ENCODE results near the gene GPR65.

The GPR65 gene, protein sequence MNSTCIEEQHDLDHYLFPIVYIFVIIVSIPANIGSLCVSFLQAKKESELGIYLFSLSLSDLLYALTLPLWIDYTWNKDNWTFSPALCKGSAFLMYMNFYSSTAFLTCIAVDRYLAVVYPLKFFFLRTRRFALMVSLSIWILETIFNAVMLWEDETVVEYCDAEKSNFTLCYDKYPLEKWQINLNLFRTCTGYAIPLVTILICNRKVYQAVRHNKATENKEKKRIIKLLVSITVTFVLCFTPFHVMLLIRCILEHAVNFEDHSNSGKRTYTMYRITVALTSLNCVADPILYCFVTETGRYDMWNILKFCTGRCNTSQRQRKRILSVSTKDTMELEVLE

DNA sequence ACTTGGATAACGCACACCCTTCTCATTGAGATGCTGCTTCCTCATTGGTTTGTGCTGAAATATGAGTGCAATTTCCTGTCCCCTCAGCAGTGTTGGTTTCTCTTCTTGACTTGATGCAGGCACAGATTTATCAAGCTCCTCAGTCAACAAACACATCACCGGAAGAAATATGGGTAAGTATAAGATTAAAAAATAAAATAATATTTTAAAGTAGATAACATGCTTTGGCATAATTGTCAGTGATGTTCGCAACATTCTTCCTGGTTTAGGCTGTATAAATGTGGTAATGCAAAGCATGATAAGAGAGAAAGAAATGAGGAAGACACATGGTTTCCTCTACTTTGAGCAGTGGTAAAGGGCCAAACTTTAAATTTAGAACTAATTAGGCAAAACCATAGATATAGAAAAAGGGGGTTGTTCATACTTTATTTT is at the start of gene GPR65:
TSS of gene GPR65 (plus strand) at position 86 of the 432 bp plus-strand sequence. CDS start 5,713 bp downstream, outside the sequence.
- no peak for DNase-seq

DNA sequence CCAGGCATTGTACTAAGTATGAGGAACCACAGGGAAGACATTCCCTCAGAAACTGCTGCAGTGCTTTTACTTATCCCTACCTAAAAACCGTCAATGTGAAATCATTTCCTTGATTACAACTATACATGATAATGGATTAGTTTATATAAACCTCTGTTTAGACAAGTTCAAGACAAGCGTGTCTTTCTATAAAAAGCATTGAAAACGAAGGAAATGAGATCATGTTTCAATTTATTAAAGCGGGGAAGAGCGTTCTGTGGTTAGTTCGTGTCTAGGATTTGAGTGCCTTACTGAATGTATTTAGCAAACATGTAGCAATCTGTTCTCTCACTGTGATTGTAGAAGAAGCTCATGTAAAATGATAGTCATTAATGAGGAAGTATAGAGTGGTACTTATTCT is 49.4 kb upstream of the GPR65 start:
- no peak for DNase-seq

DNA sequence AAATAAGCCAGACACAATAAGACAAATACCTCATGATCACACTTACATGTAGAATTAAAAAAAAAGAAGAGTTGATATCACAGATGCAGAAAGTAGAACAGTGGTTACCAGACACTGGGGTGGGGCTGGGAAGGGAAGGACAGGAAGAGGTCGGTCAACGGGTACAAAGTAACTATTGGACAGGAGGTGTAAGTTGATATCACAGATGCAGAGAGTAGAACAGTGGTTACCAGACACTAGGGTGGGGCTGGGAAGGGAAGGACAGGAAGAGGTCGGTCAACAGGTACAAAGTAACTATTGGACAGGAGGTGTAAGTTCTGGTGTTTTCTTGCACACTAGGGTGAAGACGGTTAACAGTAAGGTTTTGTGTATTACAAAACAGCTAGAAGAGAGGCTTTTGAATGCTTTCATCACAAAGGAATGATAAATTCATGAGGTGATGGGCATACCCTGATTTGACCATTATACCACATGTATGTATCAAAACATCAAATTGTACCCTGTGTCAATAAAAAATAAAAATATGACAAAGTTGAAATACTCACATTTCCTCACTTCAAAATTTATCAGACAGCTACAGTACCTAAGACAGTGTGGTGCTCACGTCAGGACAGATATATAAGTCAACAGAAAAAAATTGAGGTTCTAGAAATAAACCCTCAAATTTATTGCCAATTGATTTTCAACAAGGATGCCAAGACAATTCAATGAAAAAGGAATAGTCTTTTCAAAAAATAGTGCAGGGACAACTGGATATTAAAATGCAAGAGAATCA is 44.7 kb upstream of the GPR65 start:
- DNase-seq = no peak

DNA sequence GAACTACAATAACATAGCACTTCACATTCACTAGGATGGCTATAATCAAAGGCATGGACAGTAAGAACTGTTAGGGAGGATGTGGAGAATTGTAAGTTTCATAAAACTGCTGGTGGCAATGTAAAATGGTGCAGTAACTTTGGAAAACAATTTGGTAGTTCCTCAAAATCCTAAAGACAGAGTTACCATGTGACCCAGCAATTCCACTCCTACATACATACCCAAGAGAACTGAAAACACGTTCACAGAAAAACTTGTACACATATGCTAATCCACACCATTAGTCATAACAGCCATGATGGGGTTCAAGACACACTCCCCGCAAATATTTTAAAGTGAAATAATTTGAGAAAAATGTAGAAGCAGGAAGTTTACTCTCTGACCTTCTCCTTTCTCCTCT is 43.7 kb upstream of the GPR65 start:
- DNase-seq = no peak

DNA sequence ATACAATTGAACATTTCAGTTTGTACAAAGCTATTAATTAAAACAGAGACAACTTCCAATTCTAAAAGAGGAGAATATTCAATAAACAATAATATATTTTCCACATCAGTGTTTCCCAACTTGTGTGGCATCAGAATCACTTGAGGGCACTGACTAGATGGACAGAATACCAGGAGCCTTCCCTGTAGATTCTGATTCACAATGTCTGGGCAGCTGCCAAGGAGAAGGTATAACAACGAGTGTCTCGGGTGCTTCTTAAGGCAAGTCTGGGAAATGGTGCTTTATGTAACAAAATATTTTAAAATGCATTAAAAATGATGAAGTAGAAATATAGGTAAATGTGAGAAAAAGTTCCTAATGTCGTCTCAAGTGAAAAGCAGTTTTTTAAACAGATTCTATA is 38.1 kb upstream of the GPR65 start:
- no peak for DNase-seq

DNA sequence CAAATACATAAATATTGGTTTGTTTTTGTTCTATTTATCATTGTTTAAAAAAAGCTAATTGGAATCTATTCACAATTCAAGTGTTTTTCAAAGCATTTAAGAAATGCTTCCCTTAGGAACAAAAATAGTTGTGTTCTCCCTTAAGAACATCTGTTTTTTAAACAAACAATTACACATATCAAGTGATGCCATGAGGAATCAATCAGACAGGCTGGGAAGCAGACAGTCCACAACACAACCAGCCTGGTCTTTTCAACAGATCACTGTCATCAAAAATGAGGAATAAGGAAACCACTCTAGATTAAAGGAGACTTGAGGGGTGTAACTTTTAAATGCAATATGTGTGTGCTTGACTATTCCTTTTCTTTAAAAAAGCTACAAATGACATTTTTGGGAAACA is 37.4 kb upstream of the GPR65 start:
- DNase-seq = no peak

DNA sequence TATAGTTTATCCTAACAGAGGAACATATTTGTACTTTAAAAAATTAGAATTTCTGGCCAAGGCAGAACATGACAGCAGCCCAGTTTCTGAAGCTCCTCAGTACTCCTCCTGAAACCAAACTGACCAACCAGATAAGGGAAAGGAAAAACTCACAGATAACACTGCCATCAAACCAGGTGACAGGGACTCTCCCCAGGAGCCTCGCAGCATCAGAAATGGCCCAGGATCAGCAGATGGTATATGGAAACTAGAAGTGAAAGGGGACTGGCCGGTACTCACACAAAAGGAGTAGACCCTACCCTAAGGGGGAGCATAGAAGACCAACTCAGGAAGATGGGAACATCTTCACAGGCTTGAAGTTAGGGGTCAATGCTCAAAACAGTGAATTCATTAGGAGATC is 33.9 kb upstream of the GPR65 start:
- no peak for DNase-seq

DNA sequence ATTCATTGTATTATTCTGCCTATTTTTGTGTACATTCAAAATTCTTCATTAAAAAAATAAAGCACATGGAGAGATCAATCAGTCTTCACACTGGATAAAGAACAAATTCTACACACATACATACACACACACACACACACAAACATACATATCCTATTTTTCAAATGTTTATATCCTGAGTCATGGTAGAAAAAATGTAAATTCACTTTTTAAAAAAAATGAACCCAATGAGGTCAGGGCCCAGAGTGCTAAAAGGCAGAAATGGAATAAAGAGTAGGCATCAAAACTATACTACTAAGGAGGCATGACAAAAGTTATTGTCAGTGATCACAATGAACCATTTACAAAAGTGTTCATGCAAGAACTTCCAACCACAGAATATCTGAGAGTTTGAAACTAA is 29.3 kb upstream of the GPR65 start:
- DNase-seq = no peak

DNA sequence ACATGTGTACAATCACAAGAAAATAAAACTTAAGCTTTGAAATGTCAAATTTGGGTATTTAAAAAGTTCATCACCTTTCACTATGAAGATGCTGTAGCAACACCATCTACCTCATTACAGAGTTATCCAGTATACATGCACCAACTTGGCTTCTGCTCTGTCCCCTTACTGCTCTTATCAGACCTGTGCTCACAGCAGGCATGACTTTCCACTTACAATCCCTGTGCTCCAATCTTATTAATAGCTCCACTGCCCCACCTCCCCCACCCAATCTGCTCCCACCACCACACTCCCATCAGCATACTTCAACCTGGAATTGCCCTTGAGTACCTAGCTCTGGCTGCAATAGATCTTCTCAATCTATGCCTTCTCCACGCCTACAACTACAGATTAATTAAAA is 25.2 kb upstream of the GPR65 start:
- no peak for DNase-seq

DNA sequence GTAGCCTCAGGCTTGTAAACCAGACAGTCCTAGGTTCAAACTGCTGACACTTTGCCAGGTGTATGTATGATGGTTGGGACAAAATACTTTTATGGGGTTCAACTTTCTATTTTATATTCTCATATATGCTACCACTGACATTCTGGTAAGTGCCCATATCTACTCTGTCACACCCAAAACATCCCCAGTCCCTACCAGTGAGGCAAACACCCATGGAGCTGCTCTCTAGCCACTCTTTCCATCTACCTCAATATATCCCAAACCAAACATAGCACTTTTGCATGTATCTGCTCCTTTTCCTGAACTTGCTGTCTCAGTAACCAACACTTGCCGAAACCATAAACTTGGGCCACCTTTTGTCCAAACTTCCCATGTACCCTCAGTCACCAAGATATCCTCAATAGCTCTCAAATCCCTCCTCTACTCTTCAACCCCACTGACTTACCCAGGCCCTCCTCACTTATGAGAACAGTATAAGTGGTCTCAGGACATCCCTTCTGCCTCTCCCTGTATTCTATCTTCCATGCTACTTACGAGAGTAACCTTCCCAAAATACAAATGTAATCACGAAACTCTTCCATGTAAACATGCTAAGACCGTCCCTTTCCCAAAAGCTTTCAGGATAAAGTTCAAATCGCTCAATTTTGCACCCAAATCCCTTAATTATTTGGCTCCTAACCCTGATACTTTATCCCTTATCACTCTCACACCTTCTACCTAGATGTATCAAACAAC is 15.5 kb upstream of the GPR65 start:
- no peak for DNase-seq

DNA sequence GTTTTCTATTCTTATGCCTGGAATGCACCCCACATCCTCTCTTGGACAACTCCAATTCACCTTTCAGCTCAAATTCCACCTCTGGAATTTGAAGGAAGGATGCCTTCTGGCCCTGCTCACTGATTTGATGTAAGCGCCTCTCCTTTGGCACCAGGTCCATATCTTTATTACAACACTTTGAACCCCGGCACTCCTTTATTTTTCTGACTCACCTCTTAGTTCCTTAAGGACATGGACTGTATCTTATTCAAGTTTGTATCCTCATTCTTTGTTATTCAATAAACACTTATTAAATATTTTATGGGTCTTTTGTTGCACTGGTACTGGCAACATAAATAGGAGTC is 15.0 kb upstream of the GPR65 start:
- DNase-seq = no peak

DNA sequence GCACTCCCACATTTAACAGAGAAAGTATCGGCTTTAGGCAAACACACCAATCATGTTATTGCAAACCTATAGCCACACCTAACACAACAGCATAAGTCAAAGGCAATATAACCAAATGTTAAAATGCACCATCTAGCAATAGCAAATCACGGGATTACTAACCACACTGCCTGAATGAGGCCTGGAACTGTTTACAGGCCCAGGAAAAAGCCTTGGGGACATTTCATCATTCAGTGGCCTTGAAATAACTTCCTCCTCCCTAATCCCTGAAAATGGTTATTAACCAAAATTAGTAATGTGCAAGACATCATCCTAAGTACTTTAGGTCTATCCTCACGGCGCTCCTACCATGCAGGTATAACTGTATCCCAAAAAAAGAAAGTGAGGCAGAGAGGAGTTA is 14.3 kb upstream of the GPR65 start:
- no peak for DNase-seq

DNA sequence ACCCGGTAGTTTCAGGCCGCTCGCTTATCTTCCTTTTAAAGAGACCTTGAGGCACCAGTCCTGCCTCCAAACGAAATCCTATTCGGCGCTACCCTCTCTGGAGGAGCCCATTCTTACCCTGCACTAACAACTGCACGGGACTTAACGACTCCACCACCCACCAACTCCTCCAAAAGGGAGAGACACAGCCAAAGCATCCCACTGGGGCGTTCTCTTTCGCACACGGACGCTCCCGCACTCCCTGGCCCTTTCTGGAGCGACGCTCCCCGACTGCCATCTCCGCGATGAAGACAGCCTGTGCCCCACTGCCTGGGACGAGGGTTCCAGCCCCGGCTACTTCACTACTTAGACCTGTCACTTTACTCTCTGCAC is 12.6 kb upstream of the GPR65 start:
- DNase-seq = no peak

DNA sequence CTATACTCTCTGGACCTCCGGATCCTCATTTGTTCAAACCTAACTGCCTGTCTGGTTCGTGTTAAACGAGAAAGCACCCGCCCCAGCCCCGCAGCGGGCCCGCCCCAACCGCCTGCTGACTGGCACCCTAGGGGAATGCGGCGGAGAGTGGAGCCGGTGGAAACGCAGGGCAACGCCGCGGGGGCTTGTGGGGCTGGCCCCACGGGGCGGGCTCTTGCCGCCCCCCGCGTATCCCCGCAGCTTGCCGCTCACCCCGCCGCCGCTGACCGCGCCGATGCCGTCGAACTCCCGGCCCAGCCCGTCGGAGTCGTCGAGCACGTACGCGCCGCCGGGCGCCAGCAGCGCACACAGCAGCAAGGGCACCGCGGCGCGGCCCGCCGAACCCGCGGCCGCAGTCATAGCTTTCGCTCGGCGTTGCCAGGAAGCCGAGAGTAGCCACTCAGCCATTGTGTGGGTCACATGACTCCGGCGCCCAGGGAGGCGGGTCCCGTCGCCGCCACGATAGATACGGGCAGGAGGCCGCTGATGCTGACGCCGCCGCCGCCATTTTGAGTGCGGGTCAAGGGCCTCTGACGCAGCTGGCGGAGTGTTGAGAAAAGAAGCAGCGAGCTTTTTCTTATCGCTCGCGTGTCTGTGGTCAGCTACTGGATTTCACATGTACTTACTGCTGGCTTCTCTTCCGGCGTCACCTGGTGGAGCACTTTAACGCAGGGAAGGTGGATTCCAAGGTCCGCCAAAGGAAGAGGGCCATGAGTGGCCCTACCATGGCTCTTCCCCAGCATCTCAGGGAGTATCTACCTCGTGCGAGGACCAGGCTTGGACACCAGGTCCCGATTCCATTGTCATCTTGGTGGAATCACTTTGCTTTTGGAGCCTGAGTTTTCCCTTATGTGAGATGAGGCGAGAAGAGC is 12.0 kb upstream of the GPR65 start, which contains the start of gene GALC:
TSS of gene GALC (minus strand) at position 465 of the 911 bp plus-strand sequence. CDS start at position 447, 18 bp downstream.
- DNase-seq = peak; percentile 95 to 96

DNA sequence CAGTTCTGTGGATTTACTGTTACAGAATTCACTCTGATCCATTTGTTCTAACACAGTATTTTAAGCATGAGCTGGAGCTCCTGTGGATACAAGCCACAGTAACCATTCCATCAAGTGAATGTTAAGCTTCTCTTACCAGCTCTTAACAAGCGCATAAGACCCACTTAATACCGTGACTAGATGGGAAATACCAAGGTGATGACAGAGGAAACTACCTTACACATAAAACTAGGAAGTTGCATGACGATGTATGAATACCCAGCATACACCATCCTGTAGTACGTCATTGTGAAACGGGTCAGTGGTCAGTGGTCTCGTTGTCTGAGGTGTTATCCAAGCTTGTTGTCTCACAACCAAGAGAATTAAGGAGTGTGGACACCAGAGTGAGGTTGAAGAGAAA is 10.0 kb upstream of the GPR65 start:
- peak in 1 of 2 experiments; percentile 39 for DNase-seq

DNA sequence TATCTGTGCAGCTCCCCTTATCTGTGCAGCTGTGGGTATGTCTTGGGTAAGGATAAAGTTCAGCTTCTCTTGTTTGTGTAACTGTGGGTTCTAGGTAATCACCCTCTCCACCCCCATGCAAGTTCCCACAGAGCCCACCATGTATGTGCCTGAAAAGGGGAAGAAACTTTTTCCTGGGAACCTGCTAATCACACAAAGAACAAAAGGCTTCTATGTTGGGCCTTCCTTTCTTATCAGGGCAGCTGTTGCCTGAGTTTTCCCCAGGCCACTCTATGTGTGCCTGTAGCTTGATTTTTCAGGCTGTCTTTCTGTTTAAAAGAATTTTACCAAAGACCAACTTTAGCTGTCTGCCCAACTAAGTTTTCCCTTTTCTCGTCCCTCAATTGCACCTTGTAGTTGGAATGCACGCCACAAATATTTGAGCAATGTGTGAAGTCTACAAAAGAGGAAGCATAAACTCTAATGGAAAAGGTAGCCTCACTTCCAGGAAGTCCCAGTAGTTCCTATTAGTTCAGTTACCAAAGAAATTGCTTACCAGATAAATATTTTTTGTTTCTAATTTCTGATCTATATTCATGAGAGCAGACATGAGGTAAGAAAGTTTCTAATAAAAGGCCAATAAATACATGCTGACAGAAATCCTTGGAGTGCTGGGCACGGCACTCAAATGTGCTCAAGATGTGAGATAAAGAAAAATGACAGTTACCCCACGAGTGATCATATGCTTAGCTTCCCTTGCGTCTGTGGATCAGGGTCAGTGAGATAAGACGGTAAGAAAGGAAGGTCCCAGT is 9.2 kb upstream of the GPR65 start:
- no peak for DNase-seq

DNA sequence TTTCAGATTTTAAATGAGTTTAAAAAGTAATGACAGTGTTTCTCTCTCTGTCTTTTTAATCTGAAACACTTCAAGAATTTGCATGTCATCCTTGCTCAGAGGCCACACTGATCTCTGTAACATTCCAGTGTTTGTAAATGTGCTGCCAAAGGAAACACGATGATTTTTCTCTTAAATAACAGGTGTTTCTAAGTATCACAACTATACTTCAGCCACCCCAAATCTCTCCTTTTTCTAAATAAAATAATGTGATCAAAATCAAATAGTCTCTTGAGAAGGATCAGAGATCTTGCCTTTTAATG is 8.7 kb upstream of the GPR65 start:
- no peak for DNase-seq

DNA sequence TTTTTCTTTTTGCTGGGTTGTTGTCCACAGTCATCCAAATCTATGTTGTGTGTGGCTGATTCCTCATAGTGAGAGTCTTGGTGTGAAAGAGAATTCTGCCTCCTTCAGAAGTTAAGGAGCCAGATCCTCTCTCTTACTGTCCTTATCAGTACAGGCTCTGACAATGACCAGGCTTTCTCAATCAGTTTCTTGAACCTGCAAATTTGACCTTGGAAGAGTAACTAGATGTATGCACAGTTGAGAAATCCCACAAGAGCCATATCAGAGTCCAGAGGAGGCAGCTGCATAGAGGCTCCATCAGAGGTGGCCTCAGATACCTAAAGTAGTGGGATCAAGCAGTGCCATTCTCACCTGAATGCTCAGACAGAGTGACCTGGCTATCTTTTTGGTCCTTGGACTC is 6.5 kb upstream of the GPR65 start:
- DNase-seq = no peak

DNA sequence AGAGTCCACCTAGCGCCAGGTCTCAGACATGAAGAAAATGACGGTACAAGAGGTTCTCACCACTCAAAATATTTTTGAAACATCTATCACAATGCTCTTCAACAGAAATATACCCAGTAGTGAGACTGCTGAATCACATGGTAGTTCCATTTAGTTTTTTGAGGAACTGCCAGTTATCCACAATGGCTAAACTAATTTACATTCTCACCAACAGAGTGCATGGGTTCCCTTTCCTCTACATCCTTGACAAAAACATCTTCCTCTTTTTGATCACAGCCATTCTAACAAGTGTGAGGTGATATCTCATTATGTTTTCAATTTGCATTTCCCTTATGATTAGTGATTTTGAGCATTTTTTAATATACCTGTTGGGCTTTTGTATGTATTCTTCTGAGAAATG is 5.7 kb upstream of the GPR65 start:
- DNase-seq = no peak

DNA sequence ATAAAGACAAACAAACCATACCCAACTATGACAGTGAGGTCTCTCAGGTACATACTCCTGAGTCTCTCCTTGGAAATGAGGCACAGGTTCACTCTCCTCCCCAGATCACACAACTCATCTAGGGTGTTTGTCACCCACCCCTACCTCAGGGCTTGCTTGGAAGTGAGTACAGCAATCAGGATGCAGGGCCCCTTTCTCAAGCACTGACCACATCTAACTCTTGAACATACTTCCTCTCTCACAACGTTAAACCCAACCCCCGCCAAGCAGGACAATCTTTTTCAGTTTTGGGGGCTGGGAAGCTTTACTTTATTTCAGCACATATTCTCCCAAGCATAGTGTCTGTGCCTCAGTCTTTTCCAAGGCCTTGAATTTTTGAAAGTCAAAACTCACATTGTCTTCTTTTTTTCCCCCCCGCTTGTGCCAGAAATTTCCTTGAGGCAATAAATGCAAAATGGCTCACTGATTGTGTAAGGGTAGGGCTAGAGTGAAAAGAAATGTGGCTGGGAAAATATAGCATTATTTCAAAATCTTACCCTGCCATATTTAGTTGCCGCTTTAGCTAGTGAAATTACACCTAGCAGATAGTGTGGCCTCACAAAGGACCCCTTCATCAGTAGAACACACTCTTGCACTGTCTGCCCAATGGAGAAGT is 2.4 kb upstream of the GPR65 start:
- DNase-seq = no peak

DNA sequence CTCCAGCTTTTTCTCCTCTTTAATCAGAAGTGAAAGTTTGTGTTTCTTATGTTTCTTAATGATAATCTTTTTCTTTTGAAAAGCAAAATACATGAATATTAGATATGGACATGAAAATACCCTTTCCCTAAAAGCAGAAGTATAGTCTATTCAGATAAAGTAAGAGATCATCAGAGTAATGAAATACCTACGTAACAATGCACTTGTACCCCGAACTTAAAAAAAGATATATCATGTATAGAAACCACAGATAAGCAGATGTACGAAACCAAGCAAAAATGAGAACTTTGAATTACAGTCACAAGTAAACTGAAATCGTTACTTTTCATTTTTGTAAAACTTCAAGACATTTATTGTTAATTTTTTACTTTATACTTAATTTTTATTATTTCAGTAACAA is 1.5 kb upstream of the GPR65 start:
- DNase-seq = no peak
